ENCODE data around the gene CD48. TPM values are rescaled to one million over a fixed set of nuclear protein-coding genes. Genes with fewer than 3 reads are reported as not detected.

The CD48 gene
- total RNA-seq, 1 experiment from 2014 or later = not detected

DNA sequence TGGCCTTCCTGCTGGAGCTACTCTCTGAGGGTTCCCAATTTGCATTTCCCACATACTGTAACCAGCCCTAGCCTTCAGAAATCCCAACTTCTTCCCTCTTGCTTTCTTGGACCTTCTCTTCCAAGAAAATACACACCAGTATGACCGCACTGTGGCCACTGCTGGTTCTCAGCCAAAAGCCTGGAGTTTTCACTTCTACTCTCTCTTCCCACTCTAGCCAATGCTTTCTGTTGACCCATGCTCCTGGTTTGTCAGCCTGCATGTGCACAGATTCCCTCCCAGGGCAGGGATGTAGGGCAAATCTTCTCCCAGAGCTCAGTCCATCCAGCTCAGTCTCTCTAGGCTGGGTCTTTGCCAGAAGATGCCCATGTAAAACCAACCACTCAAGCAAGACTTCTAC, 65.4 kb downstream of the CD48 start:
- no peaks in the 10 kb centered on the region for H3K36me3 ChIP-seq (ENCODE audit: control insufficient read depth, insufficient read depth, low read length)
- no peaks in the 10 kb centered on the region for H3K27me3 Mint-ChIP-seq (ENCODE audit: insufficient read depth, unreplicated experiment)
- TF ChIP-seq, protein P1, sequence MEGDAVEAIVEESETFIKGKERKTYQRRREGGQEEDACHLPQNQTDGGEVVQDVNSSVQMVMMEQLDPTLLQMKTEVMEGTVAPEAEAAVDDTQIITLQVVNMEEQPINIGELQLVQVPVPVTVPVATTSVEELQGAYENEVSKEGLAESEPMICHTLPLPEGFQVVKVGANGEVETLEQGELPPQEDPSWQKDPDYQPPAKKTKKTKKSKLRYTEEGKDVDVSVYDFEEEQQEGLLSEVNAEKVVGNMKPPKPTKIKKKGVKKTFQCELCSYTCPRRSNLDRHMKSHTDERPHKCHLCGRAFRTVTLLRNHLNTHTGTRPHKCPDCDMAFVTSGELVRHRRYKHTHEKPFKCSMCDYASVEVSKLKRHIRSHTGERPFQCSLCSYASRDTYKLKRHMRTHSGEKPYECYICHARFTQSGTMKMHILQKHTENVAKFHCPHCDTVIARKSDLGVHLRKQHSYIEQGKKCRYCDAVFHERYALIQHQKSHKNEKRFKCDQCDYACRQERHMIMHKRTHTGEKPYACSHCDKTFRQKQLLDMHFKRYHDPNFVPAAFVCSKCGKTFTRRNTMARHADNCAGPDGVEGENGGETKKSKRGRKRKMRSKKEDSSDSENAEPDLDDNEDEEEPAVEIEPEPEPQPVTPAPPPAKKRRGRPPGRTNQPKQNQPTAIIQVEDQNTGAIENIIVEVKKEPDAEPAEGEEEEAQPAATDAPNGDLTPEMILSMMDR (IDR thresholded peaks at IDR 0.05; ENCODE audit: insufficient read depth in 1 of 2, low read depth in 1 of 2, low read length in 1 of 2, severe bottlenecking in 1 of 2, unreplicated experiment in 1 of 2) = no peak
- no peaks in the 10 kb centered on the region for H3K36me3 Mint-ChIP-seq (ENCODE audit: insufficient read depth, unreplicated experiment)
- BruUV-seq (replicated peaks) = no TSS peak
- H3K27me3 ChIP-seq (replicated peaks; ENCODE audit: control insufficient read depth, insufficient read depth, low read length) = no peaks in the 10 kb centered on the region
- intact Hi-C loops (cut with micrococcal nuclease; ENCODE audit: unreplicated experiment) = no loop called here
- H3K9me3 ChIP-seq = no peaks in the 10 kb centered on the region
- POLR2A ChIA-PET = no interaction called here
- no peaks in the 10 kb centered on the region for H3K9me3 Mint-ChIP-seq (ENCODE audit: unreplicated experiment)
- peaks cover 18% of the 10 kb centered on the region for H3K4me1 Mint-ChIP-seq (ENCODE audit: low read depth, unreplicated experiment)
- CTCF ChIA-PET = no interaction called here
- no peak for DNase-seq
- H3K27ac Mint-ChIP-seq (ENCODE audit: unreplicated experiment) = no peak overlapping the region
- H3K4me3 ChIP-seq (ENCODE audit: low read depth, low read length) = no peak overlapping the region
- no peak overlapping the region for H3K4me3 Mint-ChIP-seq (ENCODE audit: unreplicated experiment)
- peaks cover 25% of the 10 kb centered on the region for H3K4me1 ChIP-seq

DNA sequence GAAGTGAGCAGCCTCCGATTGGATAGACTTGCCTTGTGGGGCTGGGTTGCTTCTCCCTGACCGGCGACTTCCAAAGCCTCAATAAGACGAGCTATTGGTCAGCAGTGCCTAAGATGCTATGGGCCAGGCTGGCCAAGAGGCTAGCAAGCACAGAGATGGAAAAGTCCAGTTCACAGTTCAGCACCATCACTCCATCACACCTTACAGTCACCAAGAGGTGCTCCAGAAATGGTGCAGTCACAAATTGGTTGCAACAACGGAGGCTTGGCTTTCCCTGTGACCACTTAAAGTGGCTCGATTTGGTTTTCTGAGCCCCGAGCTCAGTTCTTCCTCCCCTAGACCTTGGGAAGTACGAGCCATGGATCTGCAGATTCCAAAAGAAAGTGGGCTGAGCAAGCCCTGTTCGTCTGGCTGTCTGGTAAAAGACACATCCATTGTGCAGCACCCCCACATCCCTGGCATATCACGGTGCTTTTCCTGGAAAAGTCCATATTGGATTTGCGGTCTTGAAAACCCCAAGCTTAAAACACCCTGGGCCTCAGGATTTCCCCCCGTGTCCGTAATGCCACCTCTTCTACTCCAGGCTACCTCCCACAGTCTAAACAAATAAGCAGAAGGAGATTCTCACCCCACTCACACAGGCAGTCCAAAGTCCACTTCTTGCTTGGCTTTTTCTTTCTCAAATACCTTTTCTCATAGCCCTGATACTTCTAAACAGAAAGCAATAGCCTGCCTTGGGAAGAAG, 66.1 kb downstream of the CD48 start:
- H3K36me3 Mint-ChIP-seq (ENCODE audit: insufficient read depth, unreplicated experiment) = no peaks in the 10 kb centered on the region
- intact Hi-C loops (cut with micrococcal nuclease; ENCODE audit: unreplicated experiment) = no loop called here
- H3K4me3 Mint-ChIP-seq (ENCODE audit: unreplicated experiment) = no peak overlapping the region
- no peaks in the 10 kb centered on the region for H3K27me3 Mint-ChIP-seq (ENCODE audit: insufficient read depth, unreplicated experiment)
- Histone ChIP-seq H3K27me3 (replicated peaks; ENCODE audit: control insufficient read depth, insufficient read depth, low read length) (no peaks in the 10 kb centered on the region), H3K36me3 (ENCODE audit: control insufficient read depth, insufficient read depth, low read length) (no peaks in the 10 kb centered on the region), H3K4me3 (ENCODE audit: low read depth, low read length) (no peak overlapping the region), H3K9me3 (no peaks in the 10 kb centered on the region), H3K4me1 (peaks cover 23% of the 10 kb centered on the region)
- TF ChIP-seq, protein P1 (IDR thresholded peaks at IDR 0.05; ENCODE audit: insufficient read depth in 1 of 2, low read depth in 1 of 2, low read length in 1 of 2, severe bottlenecking in 1 of 2, unreplicated experiment in 1 of 2) = no peak
- CTCF ChIA-PET = no interaction called here
- POLR2A ChIA-PET = no interaction called here
- H3K9me3 Mint-ChIP-seq (ENCODE audit: unreplicated experiment) = no peaks in the 10 kb centered on the region
- H3K27ac Mint-ChIP-seq (ENCODE audit: unreplicated experiment) = no peak overlapping the region
- peaks cover 12% of the 10 kb centered on the region for H3K4me1 Mint-ChIP-seq (ENCODE audit: low read depth, unreplicated experiment)
- BruUV-seq (replicated peaks) = no TSS peak
- DNase-seq = no peak

DNA sequence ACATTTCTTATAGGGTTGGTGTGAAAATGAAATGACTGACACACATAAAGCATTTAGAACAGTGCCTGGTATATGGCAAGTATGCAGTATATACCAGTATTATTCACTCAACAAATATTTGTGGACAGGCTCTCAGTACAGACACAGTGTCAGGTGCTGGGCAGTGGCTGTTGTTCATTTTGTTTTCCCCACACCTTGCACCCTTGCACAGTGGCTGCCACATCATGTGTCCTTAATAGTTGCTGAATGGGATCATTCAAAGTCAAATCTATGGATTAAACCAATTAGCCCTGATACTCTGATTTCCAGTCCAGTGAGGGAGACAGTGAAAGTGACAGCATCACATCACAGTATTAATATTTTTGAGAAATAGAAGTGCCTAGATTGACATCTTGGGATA, 67.2 kb downstream of the CD48 start:
- intact Hi-C loops (cut with micrococcal nuclease; ENCODE audit: unreplicated experiment) = no loop called here
- Histone ChIP-seq H3K36me3 (ENCODE audit: control insufficient read depth, insufficient read depth, low read length) (no peaks in the 10 kb centered on the region), H3K4me3 (ENCODE audit: low read depth, low read length) (no peak overlapping the region), H3K9me3 (no peaks in the 10 kb centered on the region), H3K4me1 (peaks cover 21% of the 10 kb centered on the region), H3K27me3 (replicated peaks; ENCODE audit: control insufficient read depth, insufficient read depth, low read length) (no peaks in the 10 kb centered on the region)
- no peaks in the 10 kb centered on the region for H3K36me3 Mint-ChIP-seq (ENCODE audit: insufficient read depth, unreplicated experiment)
- H3K4me3 Mint-ChIP-seq (ENCODE audit: unreplicated experiment) = no peak overlapping the region
- no peaks in the 10 kb centered on the region for H3K27me3 Mint-ChIP-seq (ENCODE audit: insufficient read depth, unreplicated experiment)
- POLR2A ChIA-PET = no interaction called here
- no peak overlapping the region for H3K27ac Mint-ChIP-seq (ENCODE audit: unreplicated experiment)
- CTCF ChIA-PET = no interaction called here
- DNase-seq = no peak
- BruUV-seq (replicated peaks) = no TSS peak
- H3K4me1 Mint-ChIP-seq (ENCODE audit: low read depth, unreplicated experiment) = peaks cover 18% of the 10 kb centered on the region
- TF ChIP-seq, protein P1 (IDR thresholded peaks at IDR 0.05; ENCODE audit: insufficient read depth in 1 of 2, low read depth in 1 of 2, low read length in 1 of 2, severe bottlenecking in 1 of 2, unreplicated experiment in 1 of 2) = no peak
- H3K9me3 Mint-ChIP-seq (ENCODE audit: unreplicated experiment) = no peaks in the 10 kb centered on the region
